BJ (cell line): ENCODE results near the gene IL1RAPL1. TPM values are rescaled to one million over a fixed set of nuclear protein-coding genes. Genes with fewer than 3 reads are reported as not detected.

Source experiments
- CTCF ChIA-PET: fragments of 350-600 bp; formaldehyde crosslinking; extraction: SDS; loops from one replicate; lab custom pipeline; 2021; ENCODE audit warnings: antibody characterized with exemption, inconsistent platforms; lab: Yijun Ruan, JAX
- POLR2A ChIA-PET: fragments of 300-600 bp; sonication (Branson Sonifier 250); formaldehyde crosslinking; extraction: SDS; loops from one replicate; lab custom pipeline; 2021; ENCODE audit warnings: antibody characterized with exemption; lab: Charles Lee
- DNase-seq: peaks from one replicate; pipeline ENCODE4 v3.0.0-alpha.2; 2011; ENCODE audit warnings: low read depth
- H3K27me3 ChIP-seq: 2 replicates; pipeline ENCODE4 v1.6.0; 2011; ENCODE audit warnings: low read length; ENCODE audit not compliant: control insufficient read depth, insufficient read depth
- H3K36me3 ChIP-seq: 2 replicates; pipeline ENCODE4 v1.5.1; 2011; ENCODE audit warnings: low read length; ENCODE audit not compliant: control insufficient read depth, insufficient read depth
- H3K4me3 ChIP-seq: 2 replicates; pipeline ENCODE4 v1.5.1; 2011; ENCODE audit warnings: low read depth, mild to moderate bottlenecking, control low read depth, low read length
- CTCF ChIP-seq: IDR thresholded peaks from 2 replicates; pipeline ENCODE4 v1.5.1; 2011; ENCODE audit warnings: low read depth, mild to moderate bottlenecking, control low read depth, inconsistent platforms, low read length, moderate library complexity; ENCODE audit not compliant: insufficient read depth
- polyA plus RNA-seq: library from polyadenylated mRNA; depleted of rRNA; stranded (reverse); fragments of >200 nt; gene quantifications from 2 replicates; pipeline ENCODE4 v1.2.3, GENCODE V29; 2011

The IL1RAPL1 gene
- polyA plus RNA-seq, 1 experiment = 0.02 TPM

GRCh38 chrX:29746326-29746725 lies 1159.1 kb downstream of the IL1RAPL1 start:
- POLR2A ChIA-PET = no interaction called here
- peak; percentile 19 for DNase-seq
- Histone ChIP-seq H3K36me3 (no peaks in the 10 kb centered on the region), H3K27me3 (no peaks in the 10 kb centered on the region), H3K4me3 (no peak overlapping the region)
- TF ChIP-seq CTCF = no peak
- CTCF ChIA-PET = no interaction called here

- ChIA-PET CTCF (no interaction called here), POLR2A (no interaction called here)
- H3K36me3 ChIP-seq = no peaks in the 10 kb centered on the region
- TF ChIP-seq CTCF = no peak
- no peaks in the 10 kb centered on the region for H3K27me3 ChIP-seq
- no peak overlapping the region for H3K4me3 ChIP-seq
- no peak for DNase-seq
Measured at GRCh38 chrX:29762006-29762405, 1174.8 kb downstream of the IL1RAPL1 start.

- Histone ChIP-seq H3K36me3 (no peaks in the 10 kb centered on the region), H3K27me3 (no peaks in the 10 kb centered on the region), H3K4me3 (no peak overlapping the region)
- CTCF ChIA-PET = no interaction called here
- POLR2A ChIA-PET = no interaction called here
- no peak for TF ChIP-seq CTCF
- no peak for DNase-seq
Measured at GRCh38 chrX:29775890-29776289, 1188.6 kb downstream of the IL1RAPL1 start.

DNA sequence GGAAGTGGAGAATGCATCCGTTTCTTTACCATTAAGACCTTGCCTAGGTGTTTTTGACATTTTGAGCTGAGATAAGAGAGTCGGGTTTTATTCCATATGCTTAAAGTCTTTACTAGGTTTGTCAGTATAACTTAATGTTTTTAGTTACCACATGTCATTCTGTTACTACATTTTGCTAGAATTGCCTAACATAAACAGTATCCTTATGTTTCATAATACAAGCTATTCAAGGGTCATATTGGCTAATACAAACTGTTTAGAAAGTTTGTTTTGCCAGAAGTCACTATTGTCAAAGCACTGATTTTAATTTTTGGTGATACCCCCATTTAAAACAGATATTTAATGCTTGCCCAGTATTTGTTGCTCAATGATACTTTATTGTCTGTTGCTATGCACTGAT lies 1200.4 kb downstream of the IL1RAPL1 start:
- TF ChIP-seq CTCF = no peak
- DNase-seq = no peak
- ChIA-PET POLR2A (no interaction called here), CTCF (no interaction called here)
- Histone ChIP-seq H3K36me3 (no peaks in the 10 kb centered on the region), H3K4me3 (no peak overlapping the region), H3K27me3 (no peaks in the 10 kb centered on the region)

DNA sequence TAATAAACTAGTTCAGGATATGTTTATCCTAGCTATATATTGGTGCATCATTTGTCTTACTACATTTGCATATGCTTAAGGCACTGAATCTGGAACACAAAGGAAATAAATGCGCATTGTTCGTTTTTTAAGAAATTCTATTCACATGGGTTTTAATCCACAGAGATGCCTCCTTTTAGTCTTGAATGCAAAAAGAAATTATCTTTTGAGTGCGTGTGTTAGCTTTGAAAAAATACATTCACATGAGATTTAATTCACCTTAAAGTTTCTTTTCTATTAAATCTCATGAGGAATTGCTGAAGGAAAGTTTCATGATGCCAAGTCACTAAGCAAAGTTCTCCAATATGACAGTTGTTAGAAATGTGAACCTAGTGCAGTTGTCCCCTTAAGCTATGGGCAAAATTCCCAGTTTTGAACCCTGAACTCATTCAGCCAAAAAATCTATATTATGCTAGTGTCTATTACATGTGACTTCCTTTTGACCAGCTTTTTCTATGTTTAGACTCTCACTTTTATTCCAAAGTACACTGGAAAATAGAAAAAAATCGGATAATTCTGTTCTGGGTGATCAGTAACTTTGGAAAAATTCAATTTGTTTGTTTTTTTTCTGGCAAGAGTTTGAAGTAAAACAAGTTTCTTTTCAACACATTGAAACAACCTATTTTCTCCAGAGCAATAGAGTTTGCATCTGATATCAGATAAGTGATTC lies 1201.9 kb downstream of the IL1RAPL1 start:
- DNase-seq = no peak
- POLR2A ChIA-PET = no interaction called here
- H3K27me3 ChIP-seq = no peaks in the 10 kb centered on the region
- H3K4me3 ChIP-seq = no peak overlapping the region
- CTCF ChIA-PET = interaction anchor here (0.7 kb wide), 1 partner anchor 95 kb away, joined by 5 read pairs; no protein-coding TSS in a partner anchor
- TF ChIP-seq CTCF = no peak
- H3K36me3 ChIP-seq = no peaks in the 10 kb centered on the region
